ENCODE results near the gene HIVEP3. TPM values are rescaled to one million over a fixed set of nuclear protein-coding genes. Genes with fewer than 3 reads are reported as not detected.
A peak's percentile ranks its signal among the peaks of the same experiment; 100 is the strongest.

The HIVEP3 gene
- total RNA-seq, 1 experiment from 2014 or later, result 1.1 TPM

DNA sequence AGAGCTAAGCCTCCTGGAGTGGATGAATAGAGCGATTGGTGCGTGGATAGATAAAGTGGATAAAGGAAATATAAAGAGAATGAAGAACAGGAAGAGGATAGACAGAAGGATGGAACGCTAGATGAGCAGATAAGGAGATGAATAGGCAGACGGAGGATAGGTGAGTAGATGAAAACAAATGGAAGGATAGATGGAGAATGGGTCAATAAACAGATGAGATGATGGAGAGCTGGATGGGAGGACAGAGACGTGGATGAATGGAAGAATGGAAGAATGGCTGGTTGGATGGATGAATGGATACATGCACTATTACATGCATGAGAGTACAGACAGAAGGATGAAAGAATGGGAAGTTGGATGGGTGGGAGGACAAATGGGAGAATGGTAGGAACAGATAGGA lies 399.1 kb downstream of the HIVEP3 start:
- DNase-seq (ENCODE audit: low spot score), result no peak

DNA sequence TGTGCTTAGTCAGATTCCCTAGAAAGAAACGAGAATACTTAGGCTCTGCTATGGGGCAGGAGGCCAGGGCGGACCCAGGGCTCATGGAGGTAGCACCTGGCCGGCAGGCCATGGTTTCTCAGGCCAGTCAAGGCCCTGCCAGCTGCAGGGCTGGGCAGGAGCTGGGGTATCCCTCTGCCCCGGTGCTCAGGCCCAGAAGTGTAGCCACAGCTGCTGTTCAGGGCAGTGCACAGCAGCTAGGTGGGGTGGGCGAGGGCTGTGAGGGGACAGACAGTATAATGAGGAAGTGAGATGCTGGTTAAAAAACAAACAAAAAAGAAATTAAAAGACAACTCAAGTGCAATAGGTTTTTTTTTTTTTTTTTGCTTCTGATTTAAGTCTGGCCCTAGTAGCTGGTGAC lies 400.3 kb downstream of the HIVEP3 start:
- no peak for DNase-seq (ENCODE audit: low spot score)

DNA sequence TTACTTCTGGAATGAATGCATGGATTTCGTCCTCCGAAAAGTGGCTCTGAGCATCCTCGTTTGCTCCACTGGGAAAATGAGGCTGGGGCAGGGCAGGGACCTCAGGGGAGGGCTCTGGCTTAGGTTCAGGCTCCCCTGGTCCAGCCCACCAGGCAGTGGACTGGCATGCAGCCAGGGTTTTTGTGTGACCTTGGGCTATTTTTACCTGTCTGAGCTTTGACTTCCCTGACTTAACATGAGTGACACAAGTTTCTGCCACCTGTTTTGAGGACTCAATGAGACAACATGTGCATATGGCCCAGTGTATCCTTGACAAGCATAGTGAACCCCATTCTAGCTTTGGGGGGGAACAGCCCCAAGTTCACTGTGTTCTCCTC lies 401.7 kb downstream of the HIVEP3 start:
- DNase-seq (ENCODE audit: low spot score), result no peak

DNA sequence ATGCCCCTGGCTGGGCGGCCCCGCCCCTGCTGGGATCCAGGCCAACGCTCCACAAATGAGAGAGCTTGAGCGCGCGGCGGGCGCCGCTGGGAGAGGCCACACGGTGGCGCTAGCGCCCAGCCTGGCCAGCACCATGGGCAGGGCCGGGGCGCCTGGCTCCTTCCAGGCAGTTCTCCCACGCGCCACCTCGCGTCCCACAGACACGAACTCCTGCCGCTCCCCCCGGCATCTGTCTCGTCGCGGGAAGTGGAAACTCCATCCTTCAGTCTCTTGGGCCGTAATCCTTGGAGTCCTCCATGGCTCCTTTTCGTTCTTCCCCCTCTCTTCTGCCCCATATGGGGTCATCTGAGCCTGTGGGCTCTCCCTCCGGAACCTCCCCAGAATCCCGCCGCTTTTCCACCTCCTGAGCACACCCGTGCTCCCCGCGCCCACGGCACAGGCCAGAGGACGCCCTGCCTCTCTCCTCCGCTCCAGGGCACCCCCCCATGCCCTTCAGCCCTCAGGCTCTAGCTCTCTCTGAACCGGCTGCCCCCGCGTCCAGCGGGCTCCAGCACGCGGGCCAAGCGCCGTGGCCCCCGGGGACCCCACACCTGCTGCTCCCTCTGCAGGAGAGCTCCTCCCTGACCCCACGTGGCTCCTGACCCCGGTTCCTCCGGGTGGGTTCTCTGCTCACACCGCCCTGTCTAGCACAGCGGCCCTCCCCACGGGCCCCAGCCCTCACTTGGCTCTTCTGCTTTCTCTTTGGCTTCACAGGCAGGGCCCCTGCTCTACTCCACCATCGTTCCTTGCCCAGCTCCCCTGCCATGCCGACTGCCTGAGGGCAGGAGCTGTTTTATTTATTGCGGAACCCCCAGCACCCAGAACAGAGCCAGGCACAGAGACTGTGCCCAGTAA lies 402.3 kb downstream of the HIVEP3 start:
- DNase-seq (ENCODE audit: low spot score), result peak; percentile 90

DNA sequence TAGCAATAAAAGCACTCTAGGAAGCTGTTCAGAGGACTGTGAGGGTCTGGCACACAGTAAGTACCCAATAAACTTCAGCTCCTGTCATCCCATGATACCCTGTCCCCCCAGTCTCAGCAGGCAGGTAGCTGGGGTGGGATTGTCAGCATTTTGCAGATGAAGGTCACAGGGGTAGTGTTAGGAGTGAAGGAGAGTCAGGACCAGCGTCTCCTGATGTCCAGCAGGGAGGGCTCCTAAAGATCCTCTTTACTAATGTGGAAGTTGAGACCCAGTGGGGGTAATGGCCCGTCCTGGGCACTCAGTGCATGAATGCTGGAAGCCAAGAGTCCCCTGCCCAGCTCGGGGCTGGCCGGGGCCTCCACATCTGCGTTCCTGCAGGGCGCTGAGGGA lies 402.9 kb downstream of the HIVEP3 start:
- no peak for DNase-seq (ENCODE audit: low spot score)

DNA sequence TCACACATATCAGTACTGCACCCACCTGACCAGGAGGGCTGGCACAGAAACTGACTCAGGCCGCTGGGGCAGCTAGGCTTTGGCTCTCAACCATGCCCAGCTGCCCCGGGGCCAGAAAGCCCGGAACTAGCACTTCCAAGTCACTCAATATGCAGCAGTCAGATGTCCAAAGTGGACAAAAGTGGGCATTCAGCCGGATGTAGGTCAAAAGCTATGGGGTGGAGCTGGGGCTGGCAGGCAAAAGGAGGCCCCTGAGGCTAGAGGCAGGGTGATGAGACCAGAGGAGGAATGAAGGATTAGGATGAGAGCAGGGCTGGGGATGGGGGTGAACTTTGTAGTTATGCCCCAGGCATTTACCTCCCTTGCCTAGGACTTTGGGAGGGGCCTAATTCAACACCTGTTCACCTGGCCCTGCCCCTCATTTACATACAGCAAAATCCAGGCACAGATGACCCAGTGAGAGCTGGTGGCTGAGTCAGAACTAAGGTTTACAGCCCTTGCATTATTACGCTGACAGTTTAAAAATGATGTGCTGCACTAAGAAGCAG lies 403.5 kb downstream of the HIVEP3 start:
- peak; percentile 64 for DNase-seq (ENCODE audit: low spot score)

DNA sequence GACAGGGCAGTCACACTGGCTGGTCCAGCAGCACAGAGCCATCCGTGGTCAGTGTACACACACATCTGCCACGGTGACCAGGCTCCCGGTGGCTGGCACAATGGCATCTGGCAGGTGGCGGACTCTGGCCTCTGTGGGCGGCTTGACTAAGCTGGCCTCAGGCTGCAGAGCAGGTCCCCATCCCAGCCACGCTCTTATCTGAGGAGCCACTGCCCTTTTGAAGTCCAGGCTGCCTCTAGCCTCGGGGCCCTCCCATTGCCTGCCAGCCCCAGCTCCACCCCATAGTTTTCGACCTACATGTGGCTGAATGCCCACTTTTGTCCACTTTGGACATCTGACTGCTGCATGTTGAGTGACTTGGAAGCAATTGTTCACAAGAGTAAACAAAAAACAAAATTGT lies 404.3 kb downstream of the HIVEP3 start:
- peak; percentile 75 for DNase-seq (ENCODE audit: low spot score)

DNA sequence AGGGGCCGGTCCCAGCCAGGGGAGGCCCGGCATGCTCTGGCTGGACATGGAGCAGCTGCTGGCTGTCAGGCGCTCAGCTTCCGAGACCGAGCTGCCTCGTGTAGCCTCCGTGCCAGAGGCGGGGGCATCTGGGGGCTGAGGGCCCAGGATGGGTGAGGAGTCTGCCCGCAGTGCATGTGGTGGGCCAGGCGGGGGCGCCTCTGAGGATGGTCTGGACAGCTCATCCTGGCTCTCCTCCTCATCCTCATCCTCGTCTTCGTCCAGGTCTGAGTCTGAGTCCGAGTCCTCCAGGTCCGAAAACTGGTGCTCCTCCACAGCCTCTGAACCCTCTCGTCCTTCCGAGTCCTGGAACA lies 405.4 kb downstream of the HIVEP3 start:
- no peak for DNase-seq (ENCODE audit: low spot score)

DNA sequence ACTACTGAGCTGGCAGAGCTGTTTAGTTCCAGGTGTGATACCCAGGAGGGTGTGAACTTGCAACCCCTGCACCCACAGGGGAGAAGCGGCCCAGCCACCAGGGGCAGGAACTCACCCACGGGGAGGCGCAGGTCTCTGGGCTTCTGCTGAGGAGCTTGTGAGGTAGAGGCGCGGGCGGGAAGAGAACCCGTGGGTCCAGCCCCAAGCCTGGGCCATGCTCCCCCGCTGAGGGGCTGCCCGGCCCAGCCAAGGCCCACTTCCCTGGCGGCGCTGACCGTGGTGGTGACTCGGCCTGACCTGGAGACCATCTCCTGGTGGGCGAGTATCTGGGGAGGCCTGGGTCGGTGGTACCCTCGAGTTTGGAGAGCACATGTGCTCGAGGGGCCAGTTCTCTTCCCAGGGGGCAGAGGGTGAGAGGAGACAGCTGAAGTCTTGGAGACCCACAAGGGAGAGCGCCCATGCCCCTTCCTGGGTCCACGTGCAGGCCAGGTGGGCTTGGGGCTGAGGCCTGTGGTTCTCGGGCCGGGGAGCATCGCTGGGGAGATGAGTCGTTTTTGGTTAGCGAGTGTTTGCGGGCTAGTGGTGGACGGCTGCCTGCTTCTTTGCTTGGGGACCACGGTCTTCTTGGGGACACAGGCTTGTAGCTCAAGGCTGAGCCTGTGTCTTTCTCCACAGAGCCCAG lies 405.9 kb downstream of the HIVEP3 start:
- DNase-seq (ENCODE audit: low spot score), result no peak

DNA sequence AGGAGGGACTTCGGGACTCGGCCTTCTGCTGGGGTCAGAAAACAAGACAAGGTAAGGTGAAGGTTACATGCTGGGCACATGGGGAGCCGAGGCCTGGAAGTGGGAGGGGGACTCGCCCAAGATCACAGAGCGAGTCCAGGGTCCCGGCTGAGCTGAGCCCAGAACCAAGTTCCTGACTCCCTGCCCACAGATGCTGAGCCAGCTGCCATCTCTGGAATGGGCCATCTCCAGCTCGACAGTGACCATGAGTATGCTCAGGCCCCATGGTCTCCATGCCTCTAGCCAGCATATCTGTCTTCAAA lies 407.5 kb downstream of the HIVEP3 start:
- no peak for DNase-seq (ENCODE audit: low spot score)

DNA sequence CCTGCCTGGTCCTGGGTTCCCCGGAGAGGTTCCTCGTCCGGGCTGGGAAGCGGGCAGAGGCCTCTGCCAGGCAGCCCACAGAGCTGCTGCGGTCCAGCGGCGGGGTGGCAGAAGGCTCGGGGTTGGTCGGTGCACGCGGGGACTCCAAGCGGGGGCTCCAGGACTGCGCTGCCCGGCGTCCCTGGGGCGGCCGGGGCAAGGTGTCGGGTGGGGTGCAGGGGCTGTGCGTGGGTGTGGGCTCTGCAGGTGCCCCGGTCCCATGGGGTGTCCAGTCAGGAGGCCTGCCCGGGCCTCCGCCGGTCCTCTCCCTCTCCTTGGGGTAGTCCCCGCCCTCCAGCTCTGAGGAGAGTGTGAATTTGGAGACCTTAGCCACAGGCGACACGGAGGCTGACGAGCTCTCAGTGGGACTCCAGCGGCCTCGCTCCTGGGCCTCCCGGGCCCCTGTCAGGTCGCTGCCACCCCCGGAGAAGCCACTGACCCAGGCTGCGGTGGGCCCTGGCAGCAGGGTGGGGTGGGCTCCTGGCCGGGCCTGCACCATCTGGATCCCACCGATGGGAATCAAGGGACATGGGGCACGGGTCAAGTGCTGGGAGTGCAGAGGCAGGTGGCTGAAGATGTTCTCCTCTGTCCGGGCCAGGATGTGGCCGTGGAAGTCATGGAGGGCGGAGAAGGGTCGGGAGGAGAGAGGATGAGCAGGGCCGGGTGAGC lies 408.0 kb downstream of the HIVEP3 start:
- DNase-seq (ENCODE audit: low spot score), result no peak

DNA sequence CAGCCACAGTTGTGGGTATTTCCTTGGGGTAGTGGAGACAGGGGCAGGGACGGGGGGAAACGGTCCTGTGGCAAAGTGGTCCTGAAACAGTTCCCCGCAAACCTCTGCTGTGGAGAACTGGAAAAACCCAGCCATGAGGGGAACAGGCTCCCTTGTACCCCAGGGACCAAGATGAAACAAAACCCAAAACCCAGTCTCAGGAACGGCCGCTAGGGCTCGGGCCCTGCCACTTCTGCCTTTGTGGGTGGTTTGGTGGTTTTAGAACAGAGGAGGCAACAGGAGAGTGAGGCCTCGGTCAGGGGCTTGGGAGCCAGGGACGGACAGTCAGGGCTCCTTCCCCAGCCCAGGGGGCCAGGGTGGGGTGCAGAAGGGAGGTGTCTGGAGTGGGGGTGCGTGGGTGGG lies 409.5 kb downstream of the HIVEP3 start:
- no peak for DNase-seq (ENCODE audit: low spot score)

DNA sequence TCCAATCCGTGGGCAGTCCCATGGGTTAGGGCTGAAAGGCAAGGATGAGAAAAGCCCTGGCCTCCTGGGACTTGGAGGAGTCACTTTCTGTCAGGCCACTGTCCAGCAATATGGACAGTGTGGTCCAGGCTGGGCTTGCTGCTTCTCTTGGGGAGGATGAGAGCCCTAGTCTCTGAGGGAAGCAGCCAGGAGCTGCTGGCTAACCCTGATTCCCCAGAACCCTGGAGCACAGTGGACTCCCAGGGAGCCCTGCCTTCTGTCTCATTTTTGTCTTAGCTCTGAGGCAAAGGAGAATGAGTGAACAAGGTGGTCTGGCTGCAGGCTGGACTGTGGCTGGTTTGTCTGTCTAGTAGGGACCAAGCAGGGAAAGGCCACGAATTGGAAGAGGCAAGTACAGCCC lies 410.4 kb downstream of the HIVEP3 start:
- no peak for DNase-seq (ENCODE audit: low spot score)

DNA sequence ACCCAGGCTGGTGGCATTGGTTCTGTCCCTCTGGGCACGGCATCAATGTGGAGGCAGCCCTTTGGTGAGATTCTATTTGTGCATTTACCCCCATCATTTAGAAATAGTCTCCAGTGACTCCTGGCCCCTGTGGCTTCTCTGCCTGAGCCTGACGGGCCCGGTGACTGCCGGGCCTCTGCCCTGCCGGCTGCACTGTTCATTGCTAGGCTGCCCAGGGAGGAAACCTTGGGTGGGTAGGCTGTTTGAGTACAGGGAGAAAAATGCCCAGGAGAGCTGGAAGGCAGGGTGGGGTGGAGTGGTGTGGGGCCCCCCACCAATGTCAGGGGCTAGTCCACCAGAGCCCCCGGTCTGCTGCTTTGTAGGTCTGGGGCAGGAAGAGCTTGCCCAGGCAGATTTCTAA lies 410.9 kb downstream of the HIVEP3 start:
- no peak for DNase-seq (ENCODE audit: low spot score)

DNA sequence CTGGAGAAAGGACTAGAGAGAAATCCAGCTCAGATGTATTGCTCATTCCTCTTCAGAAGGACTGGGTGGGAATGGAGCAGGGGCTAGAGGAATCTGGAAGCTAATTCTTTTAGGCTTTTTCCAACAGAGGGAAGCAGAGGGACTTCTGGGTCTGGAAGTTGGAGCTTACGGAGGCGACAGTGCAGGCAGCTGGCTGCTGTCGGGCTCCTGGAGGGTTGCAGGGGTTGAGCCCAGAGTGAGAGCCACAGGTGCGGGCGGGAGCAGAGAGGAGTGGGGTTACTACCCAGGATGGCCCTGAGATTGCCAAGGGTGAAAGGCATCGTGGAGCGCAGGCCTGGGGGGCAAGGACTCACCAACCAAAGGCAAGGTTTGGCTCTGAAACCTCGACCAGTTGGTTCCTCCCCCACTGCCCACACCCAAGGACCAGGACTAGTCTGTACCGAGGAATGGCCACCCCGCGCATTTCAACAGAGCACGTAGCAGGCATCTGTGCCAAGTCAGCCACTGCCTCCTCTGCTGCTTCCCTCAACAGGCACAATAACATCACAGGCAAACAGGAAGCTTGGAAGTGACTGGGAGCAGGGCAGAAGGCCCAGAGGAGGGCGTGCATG lies 411.5 kb downstream of the HIVEP3 start:
- no peak for DNase-seq (ENCODE audit: low spot score)

DNA sequence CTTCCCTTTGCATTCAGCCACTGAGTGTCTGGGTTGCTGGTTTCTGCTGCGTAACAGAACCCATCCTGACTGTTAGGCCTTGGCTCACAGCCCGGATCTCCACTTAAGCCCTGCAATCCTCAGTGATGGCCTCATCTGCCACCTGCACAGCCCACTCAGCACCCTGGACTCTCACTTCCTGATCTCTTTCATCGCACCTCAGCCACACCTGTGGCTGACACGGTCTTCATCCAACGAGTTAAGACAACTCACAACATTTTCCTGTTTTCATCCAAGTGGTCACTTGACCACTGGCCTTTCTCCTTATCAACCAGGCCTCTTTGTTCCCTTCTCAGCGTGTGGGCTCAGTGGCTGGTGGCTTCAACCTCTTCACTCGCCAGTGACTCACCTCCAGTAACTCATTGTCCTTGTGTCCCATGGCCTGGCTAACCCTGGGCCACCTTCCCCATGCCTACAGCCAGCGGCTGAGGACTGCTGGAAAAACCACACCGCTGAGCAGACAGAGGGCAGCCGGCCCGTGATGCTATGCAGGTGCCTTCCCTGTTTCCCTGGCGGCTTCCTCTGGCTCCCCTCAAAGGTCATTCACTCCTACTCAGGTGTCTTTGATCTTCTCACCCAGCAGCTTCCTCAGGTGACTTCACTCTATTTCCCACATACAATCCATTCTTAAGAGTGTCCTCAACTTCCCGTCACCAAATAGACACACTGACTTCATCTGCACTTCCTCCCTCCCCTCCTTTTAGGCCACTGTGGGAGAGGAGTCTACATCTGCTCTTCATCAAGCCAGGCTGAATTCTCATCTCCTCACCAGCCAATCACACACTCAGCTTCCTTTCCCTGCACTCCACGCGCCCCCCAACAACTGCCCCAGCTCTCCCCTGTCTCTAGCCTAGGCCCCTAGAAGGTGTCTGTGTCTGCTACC lies 414.3 kb downstream of the HIVEP3 start:
- DNase-seq (ENCODE audit: low spot score), result no peak

DNA sequence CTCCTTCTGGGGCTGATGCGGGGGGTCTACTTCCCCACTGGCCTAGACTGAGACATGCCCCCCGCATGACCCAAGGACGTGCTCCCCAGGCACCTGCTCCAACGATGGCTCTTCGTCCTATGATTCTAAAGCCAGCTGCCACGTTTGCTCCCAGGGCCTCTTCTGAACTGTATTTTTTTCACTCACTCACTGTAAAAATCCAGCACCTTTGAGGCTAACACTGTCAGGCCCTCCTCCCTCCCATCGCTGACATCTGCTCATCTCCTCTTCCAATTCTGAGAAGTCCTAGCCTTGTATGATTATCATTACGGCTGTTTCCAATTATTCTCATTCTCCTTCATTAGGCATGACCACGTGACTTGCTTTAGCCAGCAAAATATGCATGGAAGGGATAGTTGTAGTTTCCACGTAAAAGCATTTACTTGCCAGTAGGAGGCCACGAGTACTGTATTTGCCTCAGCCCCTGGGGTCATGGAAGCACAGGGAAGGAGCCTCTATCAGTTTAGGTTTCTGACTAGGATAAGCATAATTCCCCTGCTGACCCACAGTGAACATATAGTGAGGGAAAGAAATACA lies 415.1 kb downstream of the HIVEP3 start:
- DNase-seq (ENCODE audit: low spot score), result peak; percentile 18

DNA sequence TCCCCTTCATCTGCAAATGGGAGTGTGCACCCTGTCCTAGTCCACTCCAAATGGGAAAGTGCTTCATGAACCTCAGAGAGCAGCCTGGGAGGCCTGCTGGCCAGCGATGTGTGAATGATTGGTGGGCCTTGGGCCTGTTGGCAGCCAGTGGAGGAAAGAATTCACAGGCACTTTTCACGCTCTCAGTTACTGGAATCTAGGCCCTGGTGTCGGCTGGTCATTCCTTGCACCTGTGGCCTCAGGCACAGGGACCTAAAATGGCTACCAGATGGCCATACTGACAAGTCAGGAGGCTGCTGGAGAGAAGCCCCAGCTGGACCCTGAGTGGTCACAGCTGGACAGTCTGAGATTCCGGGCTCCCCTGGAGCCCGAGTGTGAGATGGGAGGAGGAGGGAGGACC lies 415.8 kb downstream of the HIVEP3 start:
- no peak for DNase-seq (ENCODE audit: low spot score)

DNA sequence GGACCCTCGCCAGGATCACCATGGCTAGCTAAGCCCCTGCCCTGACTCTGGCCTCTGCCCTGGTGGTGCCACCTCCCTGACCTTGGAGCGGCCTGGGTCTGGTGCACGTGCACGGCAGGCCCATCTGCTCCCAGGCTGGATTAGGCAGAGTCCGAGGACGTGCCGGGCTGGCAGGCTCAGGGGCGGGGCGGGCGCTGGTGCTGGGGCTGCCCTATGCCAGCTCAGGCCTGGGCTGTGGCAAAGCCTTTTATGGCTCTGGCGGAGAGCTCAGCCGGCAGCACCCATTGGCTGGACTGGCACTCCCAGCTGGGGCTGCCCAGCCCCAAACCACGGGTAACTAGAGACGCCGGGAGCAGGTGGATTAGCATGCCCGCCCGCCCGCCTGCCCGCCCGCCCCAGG lies 417.1 kb downstream of the HIVEP3 start:
- DNase-seq (ENCODE audit: low spot score), result peak; percentile 91

DNA sequence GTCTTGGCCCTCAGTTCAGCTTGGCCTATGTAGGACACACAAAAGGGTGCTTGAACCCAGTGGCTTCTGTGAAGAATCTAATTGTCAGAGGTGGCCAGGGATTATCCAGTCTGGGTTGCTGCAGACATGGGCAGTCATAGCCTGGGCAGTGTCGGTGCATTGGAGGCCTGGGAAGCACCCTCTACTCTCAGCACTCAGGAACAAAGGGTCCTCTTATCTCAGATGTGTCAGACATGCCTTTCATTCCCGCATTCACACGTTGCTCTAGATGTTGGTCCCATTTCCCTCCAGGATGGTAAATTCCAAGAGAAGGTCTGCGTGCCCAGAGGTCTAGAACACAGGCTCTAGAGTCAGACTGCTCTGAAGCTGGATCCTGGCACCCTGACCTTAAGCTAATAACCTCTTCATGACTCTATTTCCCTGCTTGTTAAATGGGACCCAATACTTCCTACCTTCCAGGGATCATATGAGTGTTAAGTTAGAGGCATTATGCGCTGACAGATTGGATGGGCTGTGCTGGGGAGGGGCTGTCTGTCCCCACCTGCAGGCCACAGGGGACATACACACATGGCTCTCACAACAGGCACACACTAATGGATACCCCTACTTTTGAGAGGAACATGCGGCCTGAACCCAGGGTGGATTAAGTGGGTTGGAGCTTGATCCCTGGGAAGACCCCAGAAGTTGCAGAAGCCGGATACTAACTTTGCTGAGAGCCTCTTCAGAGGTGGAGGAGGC lies 417.8 kb downstream of the HIVEP3 start:
- DNase-seq (ENCODE audit: low spot score), result peak; percentile 23

Measured in HT-29 (cell line).